HCT116 (cell line): ENCODE data around the gene DYRK2. TPM values are rescaled to one million over a fixed set of nuclear protein-coding genes. Genes with fewer than 3 reads are reported as not detected.

Source experiments
- ATAC-seq: fragments of 200-7000 bp; cut with Tn5 transposase; 2 replicates; pipeline ENCODE4 v1.9.1; 2020; ENCODE audit warnings: mild to moderate bottlenecking, moderate library complexity
- BruUV-seq: library from RNA; stranded (reverse); fragments of 400-500 nt; replicated peaks from 2 replicates; lab custom pipeline; 2021; lab: Mats Ljungman, UMichigan
- CTCF ChIA-PET: fragments of 300-600 bp; sonication (Branson Sonifier 250); formaldehyde crosslinking; loops from one replicate; lab custom pipeline; 2021; ENCODE audit warnings: antibody characterized with exemption; lab: Charles Lee
- POLR2A ChIA-PET: fragments of 300-600, 350-600 bp; sonication (Branson Sonifier 250); formaldehyde crosslinking; loops from one replicate; lab custom pipeline; 2021; ENCODE audit warnings: antibody characterized with exemption; lab: Charles Lee
- RAD21 ChIA-PET, 2 experiments: fragments of 300-600 bp; sonication (Branson Sonifier 250); formaldehyde crosslinking; loops; one replicate each; lab custom pipeline; 2023; ENCODE audit warnings: low total read pairs in 2 of 2; ENCODE audit not compliant: uncharacterized antibody in 2 of 2, unreplicated experiment in 2 of 2, low non-redundant PET in 1 of 2; lab: Charles Lee
- DNase-seq: peaks from one replicate; pipeline ENCODE4 v3.0.0-alpha.2; 2010; ENCODE audit warnings: low read depth, low spot score
- H2AFZ ChIP-seq: fragments of 200-600 bp; shearing (Covaris generic), sonication (generic); 2 replicates; pipeline ENCODE4 v1.6.1; 2017; ENCODE audit warnings: low read depth, mixed run types, mixed read lengths, antibody characterized with exemption, low read length; ENCODE audit not compliant: poor library complexity, severe bottlenecking
- H3K27ac ChIP-seq: 2 replicates; pipeline ENCODE4 v1.5.1; 2012; ENCODE audit warnings: low read depth, low read length
- H3K27me3 ChIP-seq: fragments of 200-600 bp; sonication (generic); 2 replicates; pipeline ENCODE4 v1.6.1; 2016; ENCODE audit warnings: mixed run types, low read length, mixed read lengths; ENCODE audit not compliant: insufficient read depth
- H3K36me3 ChIP-seq, 2 experiments: fragments of 200-500 bp in 1 of 2; fragments of 200-600 bp in 1 of 2; sonication (Bioruptor generic) in 1 of 2; sonication (generic) in 1 of 2; 2 replicates each; pipeline versions ENCODE4 v1.5.1 to v1.6.1; 2014 to 2016; ENCODE audit warnings: low read length in 2 of 2, inconsistent platforms in 1 of 2, mixed read lengths in 1 of 2, mixed run types in 1 of 2; ENCODE audit not compliant: insufficient read depth in 2 of 2, control insufficient read depth in 1 of 2
- H3K4me1 ChIP-seq, 2 experiments: fragments of 200-600 bp in 1 of 2; sonication (generic) in 1 of 2; 2 replicates each; pipeline versions ENCODE4 v1.5.1 to v1.6.1; 2012 to 2017; ENCODE audit warnings: low read length in 2 of 2, inconsistent platforms in 1 of 2, mild to moderate bottlenecking in 1 of 2, mixed read lengths in 1 of 2, mixed run types in 1 of 2, moderate library complexity in 1 of 2; ENCODE audit not compliant: insufficient read depth in 2 of 2, control insufficient read depth in 1 of 2
- H3K4me2 ChIP-seq: fragments of 200-600 bp; sonication (generic); 2 replicates; pipeline ENCODE4 v1.6.1; 2017; ENCODE audit warnings: mixed run types, low read length, mixed read lengths
- H3K4me3 ChIP-seq, 2 experiments: fragments of 200-600 bp in 1 of 2; sonication (generic) in 1 of 2; replicated peaks in 1 of 2; 2 replicates each; pipeline ENCODE4 v1.5.1; 2011 to 2016; ENCODE audit warnings: low read length in 2 of 2, control low read depth in 1 of 2, low read depth in 1 of 2, mild to moderate bottlenecking in 1 of 2, mixed read lengths in 1 of 2, mixed run types in 1 of 2
- H3K79me2 ChIP-seq: fragments of 200-600 bp; sonication (generic); 2 replicates; pipeline ENCODE4 v1.6.1; 2017; ENCODE audit warnings: mild to moderate bottlenecking, mixed run types, low read length, moderate library complexity, mixed read lengths; ENCODE audit not compliant: insufficient read depth
- H3K9ac ChIP-seq: fragments of 200-600 bp; sonication (generic); 2 replicates; pipeline ENCODE4 v1.6.1; 2016; ENCODE audit warnings: low read length, mixed read lengths
- H3K9me2 ChIP-seq: fragments of 200-600 bp; sonication (generic), shearing (Covaris generic); 2 replicates; pipeline ENCODE4 v1.6.1; 2017; ENCODE audit warnings: mixed run types, mild to moderate bottlenecking, moderate library complexity; ENCODE audit not compliant: insufficient read depth
- H3K9me3 ChIP-seq, 2 experiments: fragments of 200-500 bp in 1 of 2; fragments of 200-600 bp in 1 of 2; sonication (Bioruptor generic) in 1 of 2; sonication (generic) in 1 of 2; 2 replicates each; pipeline ENCODE4 v1.6.1; 2014 to 2017; ENCODE audit warnings: low read length in 2 of 2, mixed read lengths in 2 of 2, inconsistent platforms in 1 of 2, low read depth in 1 of 2, mild to moderate bottlenecking in 1 of 2, mixed run types in 1 of 2, moderate library complexity in 1 of 2; ENCODE audit not compliant: control insufficient read depth in 1 of 2, insufficient read depth in 1 of 2
- H4K20me1 ChIP-seq: fragments of 200-600 bp; sonication (generic), shearing (Covaris generic); 2 replicates; pipeline ENCODE4 v1.6.1; 2017; ENCODE audit warnings: mixed run types, mild to moderate bottlenecking, moderate library complexity; ENCODE audit not compliant: insufficient read depth
- CBX3 ChIP-seq: IDR thresholded peaks from 2 replicates; pipeline ENCODE4 v1.6.1; 2012; ENCODE audit warnings: low read depth
- CEBPB ChIP-seq: IDR thresholded peaks from 2 replicates; pipeline ENCODE4 v1.6.1; 2012; ENCODE audit warnings: low read depth
- EGR1 ChIP-seq: IDR thresholded peaks from 2 replicates; pipeline ENCODE4 v1.6.1; 2012; ENCODE audit warnings: low read depth
- ELF1 ChIP-seq: IDR thresholded peaks from 2 replicates; pipeline ENCODE4 v1.6.1; 2012; ENCODE audit warnings: low read depth, borderline replicate concordance
- EZH2 ChIP-seq: fragments of 200-600 bp; sonication (generic); IDR thresholded peaks from 2 replicates; pipeline ENCODE4 v1.6.1; 2017; ENCODE audit warnings: antibody characterized with exemption, mixed run types
- FOSL1 ChIP-seq: IDR thresholded peaks from 2 replicates; pipeline ENCODE4 v1.6.1; 2012; ENCODE audit warnings: low read depth
- JUND ChIP-seq: IDR thresholded peaks from 2 replicates; pipeline ENCODE4 v1.6.1; 2012
- POLR2A ChIP-seq: IDR thresholded peaks from 2 replicates; pipeline ENCODE4 v1.7.0; 2011; ENCODE audit warnings: borderline replicate concordance; ENCODE audit not compliant: insufficient read depth, insufficient read length; ENCODE audit errors: extremely low read depth
- POLR2AphosphoS5 ChIP-seq: IDR thresholded peaks from 2 replicates; pipeline ENCODE4 v1.6.1; 2011; ENCODE audit warnings: mild to moderate bottlenecking, low read depth, low read length, moderate library complexity
- RAD21 ChIP-seq: IDR thresholded peaks from 2 replicates; pipeline ENCODE4 v1.6.1; 2012; ENCODE audit warnings: low read depth, mild to moderate bottlenecking
- SIN3A ChIP-seq: IDR thresholded peaks from 2 replicates; pipeline ENCODE4 v1.6.1; 2012; ENCODE audit warnings: low read depth
- SP1 ChIP-seq: IDR thresholded peaks from 2 replicates; pipeline ENCODE4 v1.6.1; 2012; ENCODE audit warnings: low read depth
- SRF ChIP-seq: IDR thresholded peaks from 2 replicates; pipeline ENCODE4 v1.6.1; 2012; ENCODE audit warnings: low read depth
- TCF7L2 ChIP-seq: IDR thresholded peaks from 2 replicates; pipeline ENCODE4 v1.7.0; 2011; ENCODE audit warnings: borderline replicate concordance, inconsistent platforms; ENCODE audit not compliant: insufficient read depth, insufficient read length; ENCODE audit errors: extremely low read depth
- YY1 ChIP-seq: IDR thresholded peaks from 2 replicates; pipeline ENCODE4 v1.6.1; 2011; ENCODE audit warnings: low read length, low read depth, moderate library complexity, mild to moderate bottlenecking; ENCODE audit not compliant: insufficient replicate concordance; ENCODE audit errors: extremely low read depth
- ZNF274 ChIP-seq: fragments of 200-500 bp; sonication (Bioruptor generic); IDR thresholded peaks from 2 replicates; pipeline ENCODE4 v1.6.1; 2014; ENCODE audit warnings: mild to moderate bottlenecking, low read depth, low read length, inconsistent platforms
- intact Hi-C: fragments of 100-400 bp; cut with micrococcal nuclease; formaldehyde crosslinking; loops from 2 replicates; pipeline ENCODE4 v1.10.0; 2022
- total RNA-seq: library from RNA; stranded (reverse); gene quantifications from one replicate; pipeline ENCODE4 v1.2.1, GENCODE V29; 2021; ENCODE audit not compliant: unreplicated experiment
- TF ChIP-seq, protein P1 (sequence below): IDR thresholded peaks from 2 replicates; pipeline ENCODE4 v1.6.1; 2012
- TF ChIP-seq, protein P2 (sequence below): IDR thresholded peaks from 2 replicates; pipeline ENCODE4 v1.6.1; 2012
- TF ChIP-seq, protein P3 (sequence below): IDR thresholded peaks from 2 replicates; pipeline ENCODE4 v1.6.1; 2011; ENCODE audit warnings: mild to moderate bottlenecking, low read length, moderate library complexity; ENCODE audit not compliant: insufficient replicate concordance; ENCODE audit errors: extremely low read depth

The DYRK2 gene
- total RNA-seq, 1 experiment from 2014 or later, result 28.7 TPM

DNA sequence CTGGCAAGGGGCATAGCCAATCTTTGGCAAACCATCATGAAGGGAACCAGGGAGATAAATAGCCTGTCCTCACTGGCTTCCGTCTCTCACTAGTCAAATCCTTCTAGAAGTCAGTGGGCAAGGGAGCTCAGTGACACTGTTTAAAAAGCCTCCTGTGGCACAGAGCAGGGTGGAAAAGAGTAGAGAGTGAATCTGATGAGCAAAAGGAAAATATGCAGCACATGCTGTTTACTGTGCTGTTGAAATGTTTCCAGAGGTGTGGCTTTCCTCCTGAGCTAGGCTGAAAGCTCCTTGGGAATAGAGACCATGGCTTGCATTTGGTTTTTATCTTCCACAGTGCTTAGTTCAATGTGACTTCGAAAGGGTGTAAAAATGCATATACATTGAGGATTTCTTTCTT is 7.7 kb upstream of the DYRK2 start:
- no peak for ATAC-seq
- no peaks in the 10 kb centered on the region for H3K9me3 ChIP-seq
- TF ChIP-seq, protein P1, sequence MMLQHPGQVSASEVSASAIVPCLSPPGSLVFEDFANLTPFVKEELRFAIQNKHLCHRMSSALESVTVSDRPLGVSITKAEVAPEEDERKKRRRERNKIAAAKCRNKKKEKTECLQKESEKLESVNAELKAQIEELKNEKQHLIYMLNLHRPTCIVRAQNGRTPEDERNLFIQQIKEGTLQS, result no peak
- TF ChIP-seq SRF (no peak), EZH2 (no peak), SIN3A (no peak), ELF1 (no peak)
- TF ChIP-seq, protein P2, sequence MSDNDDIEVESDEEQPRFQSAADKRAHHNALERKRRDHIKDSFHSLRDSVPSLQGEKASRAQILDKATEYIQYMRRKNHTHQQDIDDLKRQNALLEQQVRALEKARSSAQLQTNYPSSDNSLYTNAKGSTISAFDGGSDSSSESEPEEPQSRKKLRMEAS, result no peak
- TF ChIP-seq, all 23 proteins: peak for 0
- Histone ChIP-seq H3K9me2 (no peaks in the 10 kb centered on the region), H3K4me2 (no peak overlapping the region), H3K36me3 (no peaks in the 10 kb centered on the region), H3K9ac (no peak overlapping the region), H3K4me3 (no peak overlapping the region), H2AFZ (no peak overlapping the region), H3K4me1 (no peaks in the 10 kb centered on the region), H3K27ac (no peak overlapping the region), H4K20me1 (no peaks in the 10 kb centered on the region), H3K27me3 (peaks cover 4% of the 10 kb centered on the region; the same call in 1 of the 2 replicates), H3K79me2 (no peaks in the 10 kb centered on the region)
- no TSS peak for BruUV-seq
- ChIA-PET RAD21 (no interaction called here), POLR2A (no interaction called here), CTCF (interaction anchor here (0.7 kb wide), 1 partner anchor 1516 kb away, joined by 3 read pairs; no protein-coding TSS in a partner anchor)
- intact Hi-C loops, result no loop called here
- DNase-seq, result no peak

DNA sequence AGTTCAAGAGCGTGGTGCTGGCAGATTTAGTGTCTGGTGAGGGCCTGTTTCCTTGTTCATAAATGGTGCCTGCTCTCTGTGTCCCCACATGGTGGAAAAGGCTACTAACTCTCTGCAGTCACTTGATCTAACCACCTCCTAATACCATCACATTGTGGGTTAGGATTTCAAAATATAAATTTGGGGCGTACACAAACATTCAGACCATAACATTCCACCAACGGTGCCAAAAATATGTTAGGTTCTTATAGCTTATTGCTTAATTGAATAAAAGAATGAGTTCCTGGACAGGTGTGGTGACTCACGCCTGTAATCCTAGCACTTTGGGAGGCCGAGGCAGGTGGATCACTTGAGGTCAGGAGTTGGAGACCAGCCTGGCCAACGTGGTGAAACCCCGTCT is 3.4 kb upstream of the DYRK2 start:
- no peak overlapping the region for H2AFZ ChIP-seq
- peaks cover 4% of the 10 kb centered on the region; the same call in 1 of the 2 replicates for H3K27me3 ChIP-seq
- H3K4me3 ChIP-seq, result no peak overlapping the region
- ChIA-PET CTCF (no interaction called here), POLR2A (no interaction called here), RAD21 (no interaction called here)
- H3K27ac ChIP-seq, result no peak overlapping the region
- ATAC-seq (no peak), DNase-seq (no peak)
- H3K9me2 ChIP-seq, result no peaks in the 10 kb centered on the region
- intact Hi-C loops, result no loop called here
- BruUV-seq, result no TSS peak
- H3K9me3 ChIP-seq, result no peaks in the 10 kb centered on the region
- H4K20me1 ChIP-seq, result no peaks in the 10 kb centered on the region
- H3K36me3 ChIP-seq, result no peaks in the 10 kb centered on the region
- peaks cover 6 to 18% of the 10 kb centered on the region in 2 experiments for H3K4me1 ChIP-seq
- peaks cover 11% of the 10 kb centered on the region for H3K79me2 ChIP-seq
- no peak overlapping the region for H3K4me2 ChIP-seq
- H3K9ac ChIP-seq, result no peak overlapping the region
- no peak for TF ChIP-seq ELF1
- TF ChIP-seq, protein P1, result no peak
- TF ChIP-seq CEBPB, result no peak
- TF ChIP-seq RAD21, result no peak
- no peak for TF ChIP-seq CBX3
- TF ChIP-seq ZNF274, result no peak
- TF ChIP-seq, protein P3, sequence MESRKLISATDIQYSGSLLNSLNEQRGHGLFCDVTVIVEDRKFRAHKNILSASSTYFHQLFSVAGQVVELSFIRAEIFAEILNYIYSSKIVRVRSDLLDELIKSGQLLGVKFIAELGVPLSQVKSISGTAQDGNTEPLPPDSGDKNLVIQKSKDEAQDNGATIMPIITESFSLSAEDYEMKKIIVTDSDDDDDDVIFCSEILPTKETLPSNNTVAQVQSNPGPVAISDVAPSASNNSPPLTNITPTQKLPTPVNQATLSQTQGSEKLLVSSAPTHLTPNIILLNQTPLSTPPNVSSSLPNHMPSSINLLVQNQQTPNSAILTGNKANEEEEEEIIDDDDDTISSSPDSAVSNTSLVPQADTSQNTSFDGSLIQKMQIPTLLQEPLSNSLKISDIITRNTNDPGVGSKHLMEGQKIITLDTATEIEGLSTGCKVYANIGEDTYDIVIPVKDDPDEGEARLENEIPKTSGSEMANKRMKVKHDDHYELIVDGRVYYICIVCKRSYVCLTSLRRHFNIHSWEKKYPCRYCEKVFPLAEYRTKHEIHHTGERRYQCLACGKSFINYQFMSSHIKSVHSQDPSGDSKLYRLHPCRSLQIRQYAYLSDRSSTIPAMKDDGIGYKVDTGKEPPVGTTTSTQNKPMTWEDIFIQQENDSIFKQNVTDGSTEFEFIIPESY, result no peak
- TF ChIP-seq POLR2A, result no peak
- no peak for TF ChIP-seq JUND
- TF ChIP-seq SP1, result no peak
- no peak for TF ChIP-seq POLR2AphosphoS5
- TF ChIP-seq, protein P2, result no peak
- no peak for TF ChIP-seq TCF7L2
- TF ChIP-seq EZH2, result no peak
- TF ChIP-seq YY1, result no peak
- no peak for TF ChIP-seq EGR1
- TF ChIP-seq FOSL1, result no peak
- TF ChIP-seq SIN3A, result no peak
